Measurements from ENCODE around the gene TMEM175.
"Not testable (repeated sequence)": the region's sequence is repeated elsewhere in the genome, so short reads cannot be mapped to it uniquely, and the experiment has no call there.

TMEM175 gene

DNA sequence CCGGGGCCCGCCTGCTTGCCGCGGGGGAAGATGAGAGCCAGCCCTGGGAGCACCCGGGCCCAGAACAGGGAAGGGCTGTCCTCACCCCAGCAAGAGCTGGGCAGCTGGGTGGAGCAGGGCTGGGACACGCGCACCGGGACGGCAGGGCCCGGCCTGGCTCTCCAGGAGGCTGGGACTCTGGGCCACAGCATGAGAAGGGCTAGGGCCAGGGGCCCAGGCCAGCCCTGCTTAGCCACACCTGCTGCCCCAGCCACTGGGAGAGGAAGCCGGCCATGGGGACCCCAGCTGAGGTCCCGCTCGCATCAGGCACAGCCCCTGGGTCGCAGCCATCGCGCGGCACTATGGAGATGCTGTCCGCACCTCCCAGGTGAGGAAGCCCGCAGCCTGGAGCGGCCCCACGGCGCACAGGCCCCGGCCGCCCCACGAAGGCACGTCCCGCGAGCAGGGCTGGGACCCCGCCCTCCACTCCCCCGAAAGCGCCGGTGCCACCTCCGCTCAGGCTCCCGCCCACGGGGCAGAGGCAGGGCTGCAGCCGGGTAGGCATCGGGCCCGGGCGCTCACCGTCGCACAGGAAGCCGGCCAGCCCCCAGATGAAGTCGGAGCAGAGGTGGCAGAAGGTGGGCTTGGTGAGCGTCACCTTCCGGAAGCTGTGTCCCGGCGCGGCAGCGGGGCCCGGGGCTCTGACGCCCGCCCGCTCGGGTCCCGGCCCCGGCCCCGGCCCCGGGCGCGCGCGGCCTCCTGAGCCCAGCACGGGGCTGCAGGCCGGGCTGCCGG, 40.6 kb downstream of the TMEM175 start:
- DNase-seq = peak in 2 of 4 experiments; percentile 37 to 55

DNA sequence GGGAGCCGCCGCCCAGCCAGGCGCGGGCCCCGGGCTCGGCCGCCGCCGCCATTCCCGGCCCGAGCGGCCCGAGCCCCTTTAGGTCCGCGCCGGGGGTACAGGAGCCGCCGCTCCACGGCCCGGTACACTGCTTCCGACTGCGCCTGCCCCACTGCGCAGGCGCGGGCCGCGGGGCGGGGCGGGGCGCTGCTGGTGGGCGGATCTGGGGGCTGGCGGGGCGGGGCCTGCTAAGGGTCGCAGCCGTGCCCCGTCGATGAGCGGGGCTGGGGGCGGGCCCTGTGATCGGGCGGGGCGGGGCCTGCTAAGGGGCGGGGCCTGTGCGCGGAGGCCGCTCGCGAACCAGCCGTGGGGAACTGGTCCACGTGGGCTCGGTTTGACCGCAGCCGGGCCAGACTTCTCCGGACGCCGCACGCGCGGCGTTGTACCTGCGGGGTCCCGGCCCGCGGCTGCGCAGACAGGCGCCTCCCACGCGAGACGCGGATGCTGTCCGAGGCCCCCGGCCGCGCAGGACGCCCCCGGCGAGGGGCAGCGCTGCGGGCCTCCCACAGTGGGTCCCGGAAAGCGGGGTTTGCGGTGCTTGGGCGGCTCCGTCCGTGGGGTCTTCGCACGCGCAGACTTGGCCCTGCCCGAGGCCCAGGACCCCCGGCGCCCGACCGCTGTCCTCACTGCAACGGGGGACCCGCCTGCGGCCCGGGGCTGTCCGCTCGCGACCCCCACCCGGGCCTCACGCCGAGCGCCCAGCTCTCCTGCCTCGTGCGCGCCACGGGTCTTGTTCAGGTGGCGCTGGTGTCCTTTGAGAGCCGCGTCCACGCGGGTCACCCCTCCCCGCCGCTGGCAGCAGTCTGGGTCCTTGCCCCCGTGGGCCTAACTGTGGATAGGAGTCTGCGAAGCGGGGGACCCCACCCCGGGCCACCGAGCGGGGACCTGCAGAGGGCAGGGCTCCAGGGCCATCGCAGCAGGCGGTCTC, 41.5 kb downstream of the TMEM175 start, which contains the start of gene DGKQ:
Gene DGKQ, minus strand, starts transcription at position 139 of the 967 bp plus-strand sequence. Its CDS starts 87 bp downstream, at position 52.
- peak; percentile 79 to 90 (median 84) for DNase-seq

DNA sequence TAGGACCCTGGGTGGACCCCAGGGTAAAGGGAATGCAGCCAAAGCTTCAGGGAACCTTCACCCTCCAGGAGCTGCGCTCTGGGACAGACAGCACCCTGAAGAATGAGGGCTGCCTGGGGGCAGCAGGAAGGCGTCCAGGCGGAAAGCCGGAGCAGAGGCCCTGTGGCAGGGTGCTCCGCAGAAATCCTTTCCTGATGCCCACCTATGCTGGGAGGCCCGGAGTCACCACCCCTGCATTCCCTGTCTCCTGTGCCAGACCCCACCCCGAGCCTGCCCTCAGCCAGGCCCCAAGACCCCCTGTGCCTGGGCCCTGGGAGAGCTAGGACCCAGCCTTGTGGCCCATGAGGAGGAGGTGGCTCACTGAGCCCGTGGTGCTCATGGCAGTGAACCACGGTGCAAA, 42.4 kb downstream of the TMEM175 start:
- DNase-seq = no peak

DNA sequence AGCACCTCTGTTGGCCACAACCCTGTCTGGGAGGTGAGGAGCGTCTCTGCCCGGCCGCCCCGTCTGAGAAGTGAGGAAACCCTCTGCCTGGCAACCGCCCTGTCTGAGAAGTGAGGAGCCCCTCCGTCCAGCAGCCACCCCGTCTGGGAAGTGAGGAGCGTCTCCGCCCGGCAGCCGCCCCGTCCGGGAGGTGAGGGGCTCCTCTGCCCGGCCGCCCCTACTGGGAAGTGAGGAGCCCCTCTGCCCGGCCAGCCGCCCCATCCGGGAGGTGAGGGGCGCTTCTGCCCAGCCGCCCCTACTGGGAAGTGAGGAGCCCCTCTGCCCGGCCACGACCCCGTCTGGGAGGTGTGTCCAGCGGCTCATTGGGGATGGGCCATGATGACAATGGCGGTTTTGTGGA, 43.8 kb downstream of the TMEM175 start:
- DNase-seq = not testable (repeated sequence)

DNA sequence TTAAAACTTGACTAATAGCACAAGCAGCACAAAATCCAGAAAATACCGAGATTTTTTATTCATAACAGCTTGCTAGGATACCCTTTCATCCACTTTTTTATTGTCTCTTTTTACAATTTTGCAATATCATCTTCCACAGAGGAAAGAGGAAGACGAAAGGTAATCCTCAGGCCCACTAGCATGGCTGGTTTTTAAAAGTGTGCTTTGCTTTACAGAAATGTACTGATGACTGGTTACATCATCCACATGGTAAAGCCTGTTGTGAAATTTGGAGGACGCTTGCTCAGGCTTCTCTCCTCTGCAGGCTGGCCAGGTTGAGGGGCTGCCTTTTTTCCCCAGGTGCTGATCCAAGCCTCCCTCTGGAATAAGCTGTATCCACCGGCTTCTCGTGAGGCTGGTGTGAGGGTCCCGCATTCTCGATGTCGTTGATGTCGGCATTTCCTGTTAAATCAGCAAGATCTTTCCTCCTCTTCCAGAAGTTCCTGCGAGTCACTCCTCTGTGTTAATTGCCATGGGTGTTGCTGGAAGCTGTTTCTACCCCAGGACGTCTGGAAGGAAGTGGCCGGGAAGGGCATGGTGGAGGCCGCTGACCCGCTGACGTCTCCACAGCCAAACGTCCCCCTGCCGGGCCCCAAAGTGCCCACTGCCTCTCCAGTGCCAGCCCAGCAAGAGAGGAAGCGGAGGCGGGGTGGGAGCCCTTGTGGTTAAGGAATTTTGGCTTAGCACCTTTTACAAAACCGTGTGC, 46.9 kb downstream of the TMEM175 start:
- no peak for DNase-seq

DNA sequence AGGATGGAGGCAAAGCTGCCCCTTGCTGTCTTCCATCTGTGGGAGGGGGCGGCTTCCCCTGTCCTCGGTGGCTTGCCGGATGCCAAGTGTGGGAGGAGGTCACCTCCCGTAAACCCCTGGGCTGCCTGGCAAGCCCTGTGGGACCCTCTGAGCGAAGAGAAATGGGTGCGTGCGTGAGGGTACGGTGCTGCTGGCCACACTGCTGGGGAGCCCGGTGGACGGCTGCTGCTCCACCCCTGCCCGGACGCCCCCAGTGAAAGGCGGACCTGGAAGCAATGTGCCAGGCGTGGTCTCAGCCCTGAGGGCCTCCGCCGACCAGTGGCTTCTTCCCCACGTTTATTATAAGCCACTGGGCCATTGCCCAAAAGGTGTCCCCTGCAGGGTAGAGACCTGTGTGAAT, 50.0 kb downstream of the TMEM175 start:
- no peak for DNase-seq

DNA sequence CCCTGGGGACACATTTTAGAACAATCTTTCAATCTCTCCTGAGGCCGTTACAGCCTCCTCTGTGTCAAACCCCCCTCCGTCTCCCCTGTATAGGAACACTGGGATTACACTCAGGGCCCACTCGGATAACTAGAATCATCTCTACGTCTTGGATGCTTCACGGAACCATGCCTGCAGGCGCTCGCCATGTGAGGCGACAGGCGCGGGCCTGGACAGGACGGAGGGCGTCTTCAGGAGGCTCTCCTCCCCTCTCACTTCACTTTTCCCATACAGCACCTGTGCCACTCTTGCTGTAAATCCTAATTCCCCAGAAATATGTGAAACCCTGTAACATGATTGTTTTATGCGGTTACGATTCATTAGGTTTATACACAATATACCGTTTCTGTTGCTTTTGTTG, 50.6 kb downstream of the TMEM175 start:
- no peak for DNase-seq

DNA sequence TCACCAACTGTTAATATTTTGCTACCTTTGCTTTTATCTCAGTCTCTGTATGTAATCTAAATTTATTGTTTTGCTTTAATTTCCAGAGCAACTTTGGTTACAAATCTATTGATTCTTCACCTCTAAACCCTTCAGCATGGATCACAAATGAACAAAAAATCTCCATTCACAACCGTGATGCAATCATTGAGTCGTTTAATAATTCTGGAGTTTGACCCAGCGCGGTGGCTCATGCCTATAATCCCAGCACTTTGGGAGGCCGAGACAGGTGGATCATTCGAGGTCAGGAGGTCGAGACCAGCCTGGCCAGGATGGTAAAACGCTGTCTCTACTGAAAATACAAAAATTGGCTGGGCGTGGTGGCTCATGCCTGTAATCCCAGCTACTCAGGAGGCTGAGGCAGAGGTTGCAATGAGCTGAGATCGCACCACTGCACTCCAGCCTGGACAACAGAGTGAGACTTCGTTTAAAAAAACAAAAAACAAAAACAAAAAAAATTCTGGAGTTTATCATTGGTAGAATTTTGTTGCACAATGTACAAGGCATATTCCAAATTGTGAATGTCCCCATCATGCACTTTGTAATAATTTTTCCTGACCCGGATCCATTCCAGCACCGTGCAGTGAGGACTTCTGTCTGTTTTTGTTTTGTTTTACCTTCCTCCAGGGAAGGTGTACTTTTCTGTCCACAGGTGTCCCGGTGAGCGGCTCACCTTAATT, 52.2 kb downstream of the TMEM175 start:
- DNase-seq = no peak

DNA sequence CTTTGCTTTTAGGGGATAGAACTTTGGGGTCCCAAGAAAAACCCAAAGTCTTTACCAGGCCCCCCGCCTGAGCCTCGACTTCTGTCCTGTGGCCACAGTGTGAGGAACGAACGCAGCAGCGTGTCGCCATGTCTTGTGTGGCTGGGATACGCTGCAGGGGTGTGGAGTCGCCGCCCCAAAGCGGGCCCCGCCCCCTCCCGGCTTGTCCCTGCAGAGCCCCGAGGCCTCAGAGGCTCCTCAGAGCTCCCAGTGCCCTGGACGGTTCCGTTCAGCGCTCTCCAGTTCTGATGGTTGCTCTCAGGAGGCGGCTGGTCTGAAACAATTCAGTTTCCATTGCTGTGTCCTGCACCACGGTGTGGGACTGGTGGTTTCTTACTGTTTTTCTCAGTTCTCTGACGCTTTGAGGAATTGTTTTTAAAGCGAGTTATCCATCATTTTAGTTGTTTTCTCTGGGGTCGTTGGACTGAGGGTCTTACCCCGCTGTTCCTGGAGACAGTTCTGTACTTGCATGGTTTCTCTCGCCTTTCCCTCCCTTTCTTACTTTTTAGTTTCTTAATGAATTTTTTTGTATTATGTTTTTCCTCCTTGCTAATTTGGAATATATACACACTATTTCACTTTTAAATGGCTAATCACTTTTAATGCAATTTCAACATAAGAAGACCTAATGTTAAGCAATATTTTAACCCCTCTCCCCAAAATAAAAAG, 53.0 kb downstream of the TMEM175 start:
- peak in 3 of 4 experiments; percentile 35 to 72 (median 38) for DNase-seq

DNA sequence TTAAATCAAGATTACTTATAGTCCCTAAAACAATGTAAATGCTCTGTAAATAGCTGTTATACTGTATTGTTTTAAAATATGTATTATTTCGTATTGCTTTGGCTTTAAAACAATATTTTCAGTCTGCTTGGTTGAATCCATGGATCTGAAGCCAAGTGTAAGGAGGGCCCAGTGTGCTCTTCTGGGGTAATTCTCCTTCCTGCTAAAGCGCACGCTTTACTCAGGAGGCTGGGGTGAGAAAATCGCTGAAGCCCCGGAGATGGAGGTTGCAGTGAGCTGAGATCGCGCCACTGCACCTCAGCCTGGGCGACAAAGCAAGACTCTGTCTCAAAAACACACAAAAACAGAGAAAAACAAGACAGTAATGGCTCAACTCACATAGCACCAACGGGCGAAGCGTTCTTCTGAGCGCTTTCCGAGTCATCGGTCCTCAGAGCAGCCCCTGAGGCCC, 54.2 kb downstream of the TMEM175 start:
- no peak for DNase-seq

DNA sequence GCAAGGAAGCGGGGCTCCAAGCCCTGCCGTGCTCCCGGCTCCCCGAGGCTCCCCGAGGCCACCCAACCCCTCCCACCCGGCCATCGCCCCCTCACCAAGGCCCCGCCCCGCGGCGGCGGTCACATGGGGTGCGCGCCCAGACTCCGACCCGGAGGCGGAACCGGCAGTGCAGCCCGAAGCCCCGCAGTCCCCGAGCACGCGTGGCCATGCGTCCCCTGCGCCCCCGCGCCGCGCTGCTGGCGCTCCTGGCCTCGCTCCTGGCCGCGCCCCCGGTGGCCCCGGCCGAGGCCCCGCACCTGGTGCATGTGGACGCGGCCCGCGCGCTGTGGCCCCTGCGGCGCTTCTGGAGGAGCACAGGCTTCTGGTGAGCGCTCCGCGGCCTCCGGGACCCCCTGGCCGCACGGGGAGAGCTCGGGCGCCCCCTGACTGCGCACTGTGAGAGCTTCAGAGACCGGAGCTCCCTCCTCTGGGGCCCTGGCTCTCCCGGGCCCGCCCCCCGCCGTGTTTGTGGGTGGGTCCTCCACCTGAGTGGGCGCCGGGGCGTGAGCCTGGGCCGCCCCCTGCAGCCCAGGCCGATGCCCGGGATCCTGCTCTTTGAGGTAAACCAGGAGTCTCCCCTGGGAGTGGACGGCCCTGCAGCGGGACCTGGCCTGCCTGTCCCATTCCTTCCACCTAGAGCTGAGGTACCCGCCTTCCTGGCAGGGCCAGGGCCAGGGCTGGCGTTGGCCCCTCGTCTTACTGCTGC, 54.8 kb downstream of the TMEM175 start, which contains the start of gene IDUA:
Gene IDUA, plus strand, starts transcription at position 166 of the 745 bp plus-strand sequence. Its CDS starts 41 bp downstream, at position 207.
- peak; percentile 55 to 84 (median 64) for DNase-seq

DNA sequence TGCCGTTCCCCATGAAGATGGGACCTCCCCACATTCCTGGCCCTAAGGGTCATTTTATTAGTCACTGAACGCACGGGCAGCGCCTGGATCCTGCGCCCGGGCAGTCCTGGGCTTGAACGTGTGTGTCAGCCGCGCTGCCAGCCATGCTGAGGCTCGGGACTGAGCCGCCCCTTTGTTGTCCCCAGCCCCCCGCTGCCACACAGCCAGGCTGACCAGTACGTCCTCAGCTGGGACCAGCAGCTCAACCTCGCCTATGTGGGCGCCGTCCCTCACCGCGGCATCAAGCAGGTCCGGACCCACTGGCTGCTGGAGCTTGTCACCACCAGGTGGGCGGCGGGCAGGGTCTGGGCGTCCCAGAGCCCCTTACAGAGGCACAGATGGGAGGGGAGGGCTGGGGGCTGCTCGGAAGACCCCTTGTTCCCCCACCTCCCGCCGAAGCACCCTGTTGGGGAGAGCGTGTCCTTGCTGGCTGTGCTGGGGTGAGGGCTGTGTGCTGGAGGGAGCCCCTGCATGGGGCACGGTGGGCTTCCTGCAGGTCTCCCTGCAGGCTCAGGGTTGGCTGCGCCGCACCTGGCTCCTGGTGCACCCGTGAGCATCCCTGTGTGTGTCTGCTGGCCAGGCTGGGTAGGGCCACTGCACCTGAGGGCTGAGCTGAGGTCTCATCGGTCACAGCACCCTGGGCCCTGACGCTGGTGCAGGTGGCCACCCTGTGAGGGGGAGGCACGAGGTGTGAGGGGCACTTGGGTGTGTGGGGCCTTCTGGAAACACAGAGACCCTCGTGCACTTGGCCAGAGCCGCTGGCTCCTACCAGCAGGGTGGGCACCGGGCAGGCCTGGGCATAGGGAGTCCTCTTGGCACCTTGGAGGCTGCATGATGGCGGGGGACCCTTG, 55.6 kb downstream of the TMEM175 start:
- no peak for DNase-seq

DNA sequence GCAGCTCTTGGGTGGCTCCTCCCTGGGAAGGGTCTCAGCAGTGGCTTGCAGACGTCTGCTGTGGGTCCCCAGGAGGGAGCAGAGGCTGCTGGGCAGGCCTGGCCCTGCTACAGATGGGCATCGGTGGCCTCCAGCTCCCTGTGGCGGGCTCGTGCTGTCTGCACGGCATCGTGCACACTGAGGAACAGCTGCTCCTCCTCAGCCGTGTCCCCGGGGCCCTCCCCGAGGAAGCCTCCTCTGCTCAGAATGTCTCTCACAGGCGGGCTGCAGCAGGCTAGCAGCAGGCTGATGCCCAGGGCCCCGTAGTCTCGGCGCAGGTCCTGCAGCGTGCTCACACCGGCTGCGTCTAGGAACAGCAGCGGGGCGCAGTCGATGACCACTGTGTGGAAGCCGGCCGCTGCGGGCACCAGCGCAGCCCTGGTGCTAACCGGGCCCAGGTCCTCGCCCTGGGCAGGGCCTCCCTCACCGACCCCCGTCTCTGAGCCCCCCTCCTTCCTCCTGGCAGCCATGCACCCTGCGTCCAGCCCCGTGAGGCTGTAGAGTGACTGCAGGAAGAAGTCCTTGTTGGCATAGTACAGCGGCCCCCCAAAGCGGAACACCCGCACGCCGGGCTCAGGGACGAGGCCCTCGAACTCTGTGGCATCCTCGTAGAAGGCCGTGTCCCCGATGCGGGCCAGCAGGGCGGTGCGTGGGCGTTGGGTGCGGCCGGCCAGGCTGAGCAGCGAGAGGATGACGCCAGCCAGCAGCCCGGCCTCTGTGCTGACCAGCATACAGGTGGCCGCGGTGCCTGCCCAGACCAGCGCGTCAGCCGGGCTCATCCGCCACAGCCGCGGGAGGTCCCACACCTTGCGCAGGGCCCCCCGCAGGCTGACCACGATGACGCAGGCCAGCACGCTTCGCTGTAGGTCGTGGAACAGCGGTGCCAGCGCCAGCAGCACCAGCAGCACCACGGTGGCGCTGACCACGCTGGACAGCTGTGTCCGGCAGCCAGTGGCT, 56.8 kb downstream of the TMEM175 start:
- DNase-seq = no peak

DNA sequence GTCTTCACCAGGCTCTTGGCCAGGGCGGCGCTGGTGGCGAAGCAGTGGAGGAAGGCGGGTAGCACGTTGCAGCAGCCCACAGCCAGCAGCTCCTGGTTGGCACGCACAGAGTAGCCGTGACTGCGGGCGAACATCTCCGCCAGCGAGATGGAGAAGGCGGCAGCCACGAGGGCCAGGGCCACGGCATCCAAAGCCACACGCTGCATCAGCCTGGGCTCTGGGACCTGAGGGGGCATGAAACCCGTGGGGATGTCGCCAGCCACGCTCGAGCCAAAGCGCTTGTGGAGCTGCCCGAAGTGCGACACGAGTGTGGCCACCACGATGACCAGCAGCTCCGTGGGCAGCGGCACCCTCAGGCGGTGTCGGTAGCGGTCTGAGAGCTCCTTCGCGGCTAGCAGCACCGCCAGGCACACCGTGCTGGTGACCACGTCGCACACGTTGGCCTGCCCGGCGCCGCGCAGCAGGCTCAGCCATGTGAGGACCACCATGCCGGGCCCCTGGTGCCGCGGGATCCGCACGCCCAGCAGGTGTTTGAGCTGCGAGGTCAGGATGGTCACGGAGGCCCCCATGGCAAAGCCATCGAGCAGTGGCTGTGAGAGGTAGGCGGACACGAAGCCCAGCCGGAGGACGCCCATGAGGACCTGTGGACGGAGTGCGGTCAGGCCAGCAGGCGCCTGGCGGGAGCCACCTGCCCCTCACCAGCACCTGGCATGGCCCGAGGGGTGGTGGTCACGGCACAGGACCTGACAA, 57.6 kb downstream of the TMEM175 start:
- DNase-seq = no peak

DNA sequence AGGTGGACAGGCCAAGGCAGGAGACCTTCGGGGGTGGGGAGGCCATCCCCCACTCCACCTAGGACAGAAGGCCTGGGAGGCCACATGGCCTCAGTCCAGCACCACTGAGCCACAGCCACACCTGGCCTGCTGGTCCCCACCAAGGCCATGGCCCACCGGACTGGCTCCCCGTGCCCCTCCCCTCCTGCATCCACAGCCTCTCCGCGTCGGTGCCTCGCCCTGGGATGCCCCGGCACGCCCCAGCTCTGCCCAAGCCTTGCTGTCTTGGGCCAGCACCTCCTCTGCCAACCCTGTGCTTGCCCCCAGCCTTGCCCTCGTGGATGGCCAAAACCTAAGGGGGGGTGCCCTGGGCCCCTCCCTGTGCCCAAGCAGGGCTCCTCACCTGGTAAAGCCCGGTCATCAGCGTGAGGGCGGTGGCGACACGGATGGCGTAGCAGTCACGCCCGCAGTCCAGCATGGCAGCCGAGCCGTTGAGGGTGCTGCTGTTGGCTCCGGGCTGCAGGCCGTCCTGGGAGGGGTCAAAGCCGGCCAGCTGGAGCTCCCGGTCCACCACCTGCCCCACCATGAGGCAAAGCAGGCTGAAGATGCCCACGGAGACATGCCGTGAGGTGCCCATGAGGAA, 58.6 kb downstream of the TMEM175 start:
- DNase-seq = no peak

DNA sequence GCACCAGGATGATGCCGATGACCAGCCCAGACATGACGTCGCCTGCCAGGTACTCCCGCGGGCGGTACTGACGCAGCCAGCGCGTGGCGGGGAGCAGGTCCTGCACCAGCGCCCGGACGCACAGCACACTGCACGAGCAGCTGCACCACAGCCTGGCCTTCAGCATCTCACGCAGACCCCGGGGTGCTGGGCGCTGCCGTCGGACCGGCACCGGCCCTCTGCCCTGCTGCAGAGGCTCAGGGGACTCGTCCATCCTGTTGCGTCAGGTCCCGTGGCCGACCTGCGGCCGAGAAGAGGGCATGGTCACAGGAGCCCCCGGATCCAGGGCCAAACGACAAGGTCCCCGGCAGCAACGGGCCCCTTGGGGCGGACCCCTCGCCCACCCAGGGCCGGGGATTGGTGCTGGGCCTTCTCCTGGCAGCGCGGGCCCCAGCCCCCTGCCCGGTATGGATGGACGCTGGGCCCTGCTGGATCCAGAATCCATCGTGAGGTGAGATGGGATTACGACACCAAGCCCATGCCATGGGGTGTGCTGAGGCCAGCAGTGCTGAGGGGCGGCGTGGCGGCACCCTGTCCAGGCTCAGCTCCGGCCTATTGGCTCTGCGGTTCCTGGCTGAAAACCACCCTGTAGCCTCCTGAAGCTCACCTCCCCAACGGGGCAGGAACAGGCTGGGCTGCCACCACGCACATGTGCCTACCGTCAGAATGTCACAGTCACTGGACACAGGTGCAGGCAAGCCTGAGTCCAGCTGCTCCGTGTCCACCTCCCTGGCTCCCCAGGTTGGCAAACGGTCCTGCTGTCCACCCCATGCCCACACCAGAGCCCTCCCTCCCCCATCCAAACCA, 59.4 kb downstream of the TMEM175 start:
- no peak for DNase-seq
